Activated B cell treated with CpG ODN at 0.5 μM for 24 hours (primary cell): ENCODE measurements around the gene IFIT1B. TPM values are rescaled to one million over a fixed set of nuclear protein-coding genes. Genes with fewer than 3 reads are reported as not detected.
A peak's percentile ranks its signal among the peaks of the same experiment; 100 is the strongest.
"Not testable (repeated sequence)": the region's sequence is repeated elsewhere in the genome, so short reads cannot be mapped to it uniquely, and the experiment has no call there.

Source experiments
- ATAC-seq: fragments of 200-7000 bp; cut with Tn5 transposase; one replicate; pipeline ENCODE4 v1.10.0; 2021; ENCODE audit warnings: low read depth, mild to moderate bottlenecking, moderate library complexity
- CTCF ChIA-PET: fragments of 350-600 bp; sonication (Branson Sonifier 250); formaldehyde crosslinking; loops from one replicate; lab custom pipeline; 2021; ENCODE audit warnings: antibody characterized with exemption; lab: Charles Lee
- POLR2A ChIA-PET: fragments of 350-600 bp; sonication (Branson Sonifier 250); formaldehyde crosslinking; loops from one replicate; lab custom pipeline; 2021; ENCODE audit warnings: antibody characterized with exemption; lab: Charles Lee
- DNase-seq: peaks from one replicate; pipeline ENCODE4 v3.0.0; 2022
- H3K27ac Mint-ChIP-seq: one replicate; pipeline ENCODE4 v1.8.0; 2020; ENCODE audit warnings: mixed read lengths
- H3K27me3 Mint-ChIP-seq: one replicate; pipeline ENCODE4 v1.8.0; 2021; ENCODE audit warnings: mixed read lengths
- H3K36me3 Mint-ChIP-seq: one replicate; pipeline ENCODE4 v1.8.0; 2021; ENCODE audit warnings: low read depth, mixed read lengths
- H3K4me1 Mint-ChIP-seq: one replicate; pipeline ENCODE4 v1.8.0; 2021; ENCODE audit warnings: mixed read lengths
- H3K4me3 Mint-ChIP-seq: one replicate; pipeline ENCODE4 v1.8.0; 2020; ENCODE audit warnings: mild to moderate bottlenecking, mixed read lengths
- H3K9me3 Mint-ChIP-seq: one replicate; pipeline ENCODE4 v1.8.0; 2020; ENCODE audit warnings: mixed read lengths
- intact Hi-C: fragments of 100-400 bp; cut with micrococcal nuclease; formaldehyde crosslinking; loops from one replicate; pipeline ENCODE4 v1.15.1; 2024
- total RNA-seq: library from RNA; stranded (reverse); gene quantifications from 2 replicates; pipeline ENCODE4 v1.2.3, GENCODE V29; 2022
- TF ChIP-seq, protein P1 (sequence below): fragments of 200-600 bp; IDR thresholded peaks from one replicate; pipeline ENCODE4 v1.8.0; 2022; ENCODE audit warnings: antibody characterized with exemption, mild to moderate bottlenecking

IFIT1B gene
- total RNA-seq, 1 donor from 2014 or later: not detected

DNA sequence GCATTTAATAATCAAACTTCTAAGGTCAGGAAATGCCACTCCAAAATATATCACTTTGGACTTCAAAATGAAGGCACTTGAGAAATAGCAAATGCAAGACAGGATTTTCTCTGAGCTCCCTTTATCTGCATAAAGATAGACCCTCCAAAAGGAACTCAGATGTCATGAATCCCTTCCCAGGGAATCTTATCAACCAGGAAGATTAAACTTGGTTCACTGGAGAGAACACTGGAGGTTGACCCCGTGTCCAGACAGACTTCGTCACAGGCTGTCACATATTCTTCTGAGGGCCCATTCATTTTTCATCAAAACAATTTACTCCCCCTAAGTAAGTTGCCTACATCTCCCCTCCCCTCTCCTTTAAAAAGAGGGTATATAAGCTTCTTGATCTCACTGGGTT lies 28.9 kb upstream of the IFIT1B start:
- Mint-ChIP-seq H3K36me3 (no peaks in the 10 kb centered on the region), H3K9me3 (peaks cover 4% of the 10 kb centered on the region), H3K27me3 (no peaks in the 10 kb centered on the region), H3K4me1 (peaks cover 49% of the 10 kb centered on the region), H3K27ac (no peak overlapping the region), H3K4me3 (no peak overlapping the region)
- ATAC-seq (no peak), DNase-seq (no peak)
- POLR2A ChIA-PET: no interaction called here
- intact Hi-C loops: no loop called here
- CTCF ChIA-PET: no interaction called here
- TF ChIP-seq, protein P1, sequence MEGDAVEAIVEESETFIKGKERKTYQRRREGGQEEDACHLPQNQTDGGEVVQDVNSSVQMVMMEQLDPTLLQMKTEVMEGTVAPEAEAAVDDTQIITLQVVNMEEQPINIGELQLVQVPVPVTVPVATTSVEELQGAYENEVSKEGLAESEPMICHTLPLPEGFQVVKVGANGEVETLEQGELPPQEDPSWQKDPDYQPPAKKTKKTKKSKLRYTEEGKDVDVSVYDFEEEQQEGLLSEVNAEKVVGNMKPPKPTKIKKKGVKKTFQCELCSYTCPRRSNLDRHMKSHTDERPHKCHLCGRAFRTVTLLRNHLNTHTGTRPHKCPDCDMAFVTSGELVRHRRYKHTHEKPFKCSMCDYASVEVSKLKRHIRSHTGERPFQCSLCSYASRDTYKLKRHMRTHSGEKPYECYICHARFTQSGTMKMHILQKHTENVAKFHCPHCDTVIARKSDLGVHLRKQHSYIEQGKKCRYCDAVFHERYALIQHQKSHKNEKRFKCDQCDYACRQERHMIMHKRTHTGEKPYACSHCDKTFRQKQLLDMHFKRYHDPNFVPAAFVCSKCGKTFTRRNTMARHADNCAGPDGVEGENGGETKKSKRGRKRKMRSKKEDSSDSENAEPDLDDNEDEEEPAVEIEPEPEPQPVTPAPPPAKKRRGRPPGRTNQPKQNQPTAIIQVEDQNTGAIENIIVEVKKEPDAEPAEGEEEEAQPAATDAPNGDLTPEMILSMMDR: no peak

DNA sequence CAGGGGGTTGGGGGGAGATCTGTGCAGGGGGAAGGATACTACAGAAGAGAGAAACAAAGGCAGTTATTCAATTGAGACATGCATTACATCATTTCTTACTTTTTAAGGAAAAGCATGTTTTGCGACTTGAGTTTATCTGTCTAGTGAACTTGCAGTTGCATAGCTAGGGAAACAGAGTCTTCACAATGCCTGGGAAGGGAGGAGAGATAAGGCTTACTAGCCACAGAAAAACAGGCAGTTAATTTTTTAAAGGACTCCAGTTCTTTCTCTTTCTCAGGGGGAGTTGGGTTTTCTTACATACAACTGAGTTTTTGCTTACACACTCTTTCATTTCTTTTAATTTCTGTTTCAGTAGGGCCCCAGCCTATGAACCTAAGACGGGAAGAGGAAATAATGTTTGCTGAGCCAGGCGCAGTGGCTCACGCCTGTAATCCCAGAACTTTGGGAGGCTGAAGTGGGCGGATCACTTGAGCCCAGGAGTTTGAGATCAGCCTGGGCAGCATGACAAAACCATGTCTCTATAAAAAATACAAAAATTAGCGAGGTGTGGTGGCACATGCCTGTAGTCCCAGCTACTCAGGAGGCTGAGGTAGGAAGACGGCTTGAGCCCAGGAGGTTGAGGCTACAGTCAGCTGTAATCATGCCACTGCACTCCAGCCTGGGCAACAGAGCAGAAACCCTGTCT lies 27.1 kb upstream of the IFIT1B start:
- peak; percentile 37 for ATAC-seq
- Mint-ChIP-seq H3K4me1 (peaks cover 49% of the 10 kb centered on the region), H3K27ac (peak overlapping the region; percentile 13)
- H3K36me3 Mint-ChIP-seq, H3K9me3 Mint-ChIP-seq, DNase-seq, CTCF ChIA-PET, POLR2A ChIA-PET, intact Hi-C loops, H3K4me3 Mint-ChIP-seq, H3K27me3 Mint-ChIP-seq: not testable (repeated sequence)

DNA sequence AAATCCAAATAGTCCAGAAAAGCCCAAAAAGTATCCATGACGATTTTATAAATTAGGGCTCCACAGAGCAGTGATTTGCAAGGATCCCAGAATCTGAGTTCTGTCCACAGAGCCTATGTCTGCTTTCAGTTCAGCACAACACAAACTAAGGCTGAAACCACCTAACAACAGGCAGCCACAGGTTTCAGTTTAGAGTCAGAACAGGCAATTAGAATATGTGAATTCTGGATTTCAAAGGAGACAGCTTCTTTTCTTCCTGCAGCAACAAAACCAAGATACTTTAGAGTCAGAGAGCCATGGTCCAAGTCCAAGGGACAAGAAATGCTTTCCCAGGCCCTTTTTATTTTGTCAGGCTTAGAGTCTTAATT lies 26.5 kb upstream of the IFIT1B start:
- ChIA-PET POLR2A (no interaction called here), CTCF (no interaction called here)
- TF ChIP-seq, protein P1: no peak
- ATAC-seq: peak; percentile 42
- DNase-seq: no peak
- Mint-ChIP-seq H3K27me3 (no peaks in the 10 kb centered on the region), H3K4me3 (no peak overlapping the region), H3K27ac (peak overlapping the region; percentile 13), H3K4me1 (peaks cover 49% of the 10 kb centered on the region), H3K36me3 (no peaks in the 10 kb centered on the region), H3K9me3 (peaks cover 7% of the 10 kb centered on the region)
- intact Hi-C loops: no loop called here

DNA sequence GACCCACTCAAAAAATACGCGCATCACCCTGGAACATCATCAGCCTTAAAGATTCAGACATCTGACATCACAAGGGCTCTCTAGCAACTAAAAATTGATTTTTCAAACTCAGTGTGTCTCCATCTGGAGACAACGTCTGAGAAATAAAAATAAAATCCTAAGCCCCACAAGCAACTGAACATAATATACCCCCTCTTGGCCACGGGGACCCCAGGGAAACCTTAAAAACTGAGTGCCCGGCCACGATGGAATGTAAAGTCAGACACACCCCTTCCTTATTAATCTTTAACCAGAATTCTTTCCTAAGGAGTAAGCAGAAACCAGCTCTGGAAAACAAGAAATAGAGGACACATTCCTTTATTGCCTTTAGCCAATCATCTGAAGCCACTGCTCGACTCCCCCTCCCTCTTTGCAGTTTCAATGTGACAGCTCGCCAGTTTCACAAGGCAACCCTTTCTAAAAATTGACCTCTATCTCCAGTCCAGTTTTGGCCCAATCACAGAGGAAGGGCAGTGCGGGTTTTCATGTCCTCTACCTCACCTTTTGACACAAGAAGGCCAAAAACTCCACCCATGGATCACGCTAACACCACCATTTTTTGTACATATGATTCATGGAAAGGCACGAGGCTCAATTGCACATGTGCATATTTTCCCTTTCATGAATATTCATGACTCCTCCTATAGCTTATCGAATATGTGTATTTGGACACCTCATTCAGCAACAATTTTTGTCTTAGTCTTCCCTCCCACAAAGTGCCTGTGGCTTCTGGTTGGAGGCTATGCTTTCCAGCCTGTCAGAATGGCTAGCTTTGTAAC lies 25.9 kb upstream of the IFIT1B start:
- CTCF ChIA-PET: no interaction called here
- Mint-ChIP-seq H3K36me3 (no peaks in the 10 kb centered on the region), H3K4me1 (peaks cover 48% of the 10 kb centered on the region), H3K27me3 (no peaks in the 10 kb centered on the region), H3K27ac (peak overlapping the region; percentile 43), H3K4me3 (no peak overlapping the region), H3K9me3 (peaks cover 7% of the 10 kb centered on the region)
- intact Hi-C loops: no loop called here
- DNase-seq: no peak
- no peak for ATAC-seq
- TF ChIP-seq, protein P1: no peak
- POLR2A ChIA-PET: no interaction called here

DNA sequence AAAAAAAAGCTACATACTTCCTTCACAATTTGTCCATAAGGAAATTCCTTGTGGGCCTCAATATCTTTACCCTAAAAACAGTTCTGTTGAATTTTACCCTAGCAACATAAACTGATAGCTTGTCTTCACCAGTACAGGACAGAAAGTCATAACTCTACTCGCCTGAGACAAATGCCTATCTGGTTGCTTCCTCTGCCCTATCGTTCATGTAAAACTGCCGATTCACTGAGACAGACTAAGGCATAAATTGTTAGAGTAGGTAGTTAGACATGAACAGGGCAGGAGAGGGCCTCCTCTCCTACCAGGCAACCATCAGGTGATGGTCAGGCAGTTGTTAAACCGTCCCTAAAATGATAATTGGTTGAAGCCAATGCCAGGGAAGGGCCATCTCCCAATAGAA lies 25.1 kb upstream of the IFIT1B start:
- POLR2A ChIA-PET: interaction anchor here (0.6 kb wide), 1 partner anchor 62 kb away, joined by 3 read pairs; the partner anchor contains the start of gene IFIT5
- CTCF ChIA-PET: no interaction called here
- Mint-ChIP-seq H3K4me3 (no peak overlapping the region), H3K4me1 (peaks cover 41% of the 10 kb centered on the region), H3K9me3 (peaks cover 7% of the 10 kb centered on the region), H3K27me3 (no peaks in the 10 kb centered on the region), H3K36me3 (no peaks in the 10 kb centered on the region), H3K27ac (no peak overlapping the region)
- no peak for ATAC-seq
- TF ChIP-seq, protein P1: no peak
- intact Hi-C loops: no loop called here
- no peak for DNase-seq
